HG03439 (cell line): ENCODE data around the gene ADARB2.
"Not testable (repeated sequence)": the region's sequence is repeated elsewhere in the genome, so short reads cannot be mapped to it uniquely, and the experiment has no call there.

Experiments used
- ATAC-seq: cut with Tn5 transposase; IDR thresholded peaks from one replicate; pipeline ENCODE4 v1.9.1; 2021; ENCODE audit warnings: mild to moderate bottlenecking, moderate library complexity; ENCODE audit not compliant: unreplicated experiment

Gene ADARB2

DNA sequence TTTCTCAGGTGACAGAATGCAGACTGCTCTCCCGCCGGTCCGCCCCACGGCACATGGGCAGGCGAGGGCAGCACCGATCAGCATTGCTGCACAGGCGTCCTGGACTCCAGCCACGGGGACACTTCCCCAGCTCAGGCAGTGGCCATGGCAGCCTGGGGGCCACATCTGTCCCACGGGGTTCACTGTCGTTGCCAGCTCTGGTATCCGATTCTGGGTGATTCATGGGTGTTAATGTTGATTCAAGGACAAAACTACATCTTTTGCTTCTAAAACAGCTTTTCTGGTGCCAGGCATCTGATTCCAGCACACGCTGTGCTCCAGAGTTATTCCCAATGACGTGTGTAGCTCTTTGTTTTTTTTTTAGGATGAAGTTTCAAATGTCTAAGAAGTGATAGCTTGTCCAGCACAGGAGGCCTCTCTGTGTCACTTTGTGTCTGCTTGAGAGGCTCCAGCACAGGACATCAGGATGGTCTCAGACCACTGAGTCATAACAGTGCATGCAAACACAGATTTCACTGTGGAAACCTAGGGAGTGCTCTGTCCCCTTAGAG, 463.1 kb downstream of the ADARB2 start:
- ATAC-seq = no peak

DNA sequence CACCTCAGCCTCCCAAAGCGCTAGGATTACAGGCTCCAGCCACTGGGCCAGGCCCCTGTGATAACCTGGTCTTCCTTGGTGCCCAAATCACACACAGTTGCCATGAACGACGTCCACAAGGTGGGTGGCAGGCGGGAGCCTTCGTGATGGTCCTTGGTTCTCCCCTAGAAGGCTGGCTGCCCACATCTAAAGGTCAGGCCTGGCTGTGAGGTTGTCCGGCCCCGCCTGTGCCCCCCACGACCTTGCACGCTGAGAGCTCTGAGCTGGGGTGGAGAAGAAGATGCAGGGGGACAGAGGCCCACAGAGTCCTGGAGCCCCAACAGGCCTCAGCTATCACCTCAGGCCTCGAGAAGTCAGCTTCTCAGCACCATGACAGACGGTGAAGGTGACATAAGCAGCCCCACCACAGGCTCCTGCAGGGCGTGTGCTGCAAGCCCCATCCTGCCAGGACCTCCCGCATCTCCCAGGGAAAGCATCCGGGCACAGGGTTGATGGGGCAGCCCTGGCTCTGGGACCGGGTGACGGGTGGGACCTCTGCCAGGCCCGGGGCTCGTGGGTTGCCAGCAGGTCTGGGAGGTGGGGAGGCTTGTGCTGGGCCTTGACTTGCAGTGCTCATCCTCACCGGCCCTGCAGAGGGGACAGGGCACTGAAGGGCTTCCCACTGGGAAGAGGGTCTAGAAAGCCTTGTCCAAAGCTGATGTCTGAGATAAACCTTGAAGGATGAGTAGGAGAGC, 463.8 kb downstream of the ADARB2 start:
- ATAC-seq = no peak

DNA sequence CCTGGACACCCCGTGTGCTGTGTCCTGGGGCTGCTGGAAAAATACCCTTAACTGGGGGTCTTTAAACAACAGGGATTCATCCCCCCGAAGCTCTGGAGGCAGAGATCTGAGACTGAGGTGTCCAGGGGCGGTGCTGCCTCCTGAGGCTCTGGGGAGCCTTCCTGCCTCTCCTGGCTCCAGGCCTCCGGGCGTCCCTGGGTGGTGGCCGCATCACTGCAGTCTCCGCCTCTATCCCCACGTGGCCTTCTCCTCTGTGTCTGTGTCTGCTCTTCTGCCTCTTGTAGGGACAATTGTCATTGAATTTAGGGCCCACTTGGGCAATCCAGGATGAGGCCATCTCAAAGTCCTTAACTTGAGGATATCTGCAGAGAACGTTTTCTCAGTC, 464.6 kb downstream of the ADARB2 start:
- no peak for ATAC-seq

DNA sequence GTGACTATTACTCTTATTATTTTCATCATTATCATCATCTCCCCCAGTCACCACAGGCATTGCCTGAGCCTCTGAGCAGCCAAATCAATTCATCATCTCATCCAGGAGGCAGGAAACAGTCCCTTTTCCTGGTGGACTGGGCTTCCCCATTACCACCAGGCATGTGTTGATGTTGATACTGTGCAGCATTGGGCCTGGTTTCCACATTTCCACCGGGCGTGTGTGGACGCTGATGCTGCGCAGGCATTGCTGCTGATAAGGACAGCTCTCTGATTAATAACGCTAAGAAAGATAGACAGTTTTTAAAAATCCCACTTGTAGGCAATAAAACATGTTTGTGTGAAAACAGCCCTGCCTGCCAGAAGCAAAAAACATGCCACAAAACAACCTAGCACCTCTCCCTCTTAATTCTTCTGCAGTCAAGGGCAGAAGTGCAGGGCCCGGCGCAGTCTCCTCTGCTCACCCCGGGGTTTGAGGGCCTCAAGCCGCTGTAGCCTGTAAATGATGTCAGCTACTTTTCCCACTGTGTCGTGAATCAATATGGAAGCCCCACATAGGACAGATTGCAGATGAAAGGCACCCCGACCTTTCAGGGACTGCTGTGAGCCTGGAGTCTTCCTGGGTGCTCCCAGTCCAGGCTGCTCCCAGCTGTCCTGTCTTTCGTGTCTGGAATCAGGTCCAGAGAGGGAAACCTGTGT, 465.1 kb downstream of the ADARB2 start:
- ATAC-seq = no peak

DNA sequence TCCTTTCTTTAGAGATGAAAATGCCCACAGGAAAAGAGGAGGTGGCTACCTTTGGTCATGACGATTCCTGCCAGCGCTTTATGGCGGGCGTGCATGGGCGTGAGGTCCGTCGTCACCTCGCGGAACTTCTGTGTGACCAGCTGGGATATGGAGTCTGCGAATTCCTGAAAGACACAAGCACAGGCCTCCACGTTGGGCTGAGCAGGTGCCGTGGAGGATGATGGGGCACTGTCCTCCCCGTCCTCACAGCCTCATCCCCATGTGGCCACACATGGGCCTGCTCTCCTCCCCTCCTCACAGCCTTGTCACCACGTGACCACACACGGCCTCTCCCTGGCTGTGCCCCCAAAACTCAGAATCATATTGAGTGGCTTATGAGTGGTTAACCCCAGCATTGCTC, 466.4 kb downstream of the ADARB2 start:
- ATAC-seq = no peak

DNA sequence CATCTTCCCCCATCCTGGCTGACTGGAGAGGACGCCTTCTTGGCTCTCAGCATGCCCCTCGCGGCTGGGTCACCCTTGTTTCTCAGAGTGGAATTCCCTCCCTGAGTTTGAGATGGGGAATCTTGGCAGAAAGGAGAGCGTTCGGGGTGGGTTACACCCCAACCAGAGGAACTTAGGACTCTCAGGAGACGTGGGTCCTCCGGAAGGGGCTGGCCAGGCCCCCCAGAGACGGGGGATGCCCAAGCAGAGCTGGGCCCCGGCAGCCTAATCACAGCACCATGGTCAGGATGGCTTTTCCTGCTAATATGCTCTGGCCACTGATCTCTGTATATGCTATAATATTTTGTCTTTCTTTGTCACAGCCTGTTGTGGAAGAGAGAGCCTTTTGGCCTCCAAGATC, 466.8 kb downstream of the ADARB2 start:
- no peak for ATAC-seq

DNA sequence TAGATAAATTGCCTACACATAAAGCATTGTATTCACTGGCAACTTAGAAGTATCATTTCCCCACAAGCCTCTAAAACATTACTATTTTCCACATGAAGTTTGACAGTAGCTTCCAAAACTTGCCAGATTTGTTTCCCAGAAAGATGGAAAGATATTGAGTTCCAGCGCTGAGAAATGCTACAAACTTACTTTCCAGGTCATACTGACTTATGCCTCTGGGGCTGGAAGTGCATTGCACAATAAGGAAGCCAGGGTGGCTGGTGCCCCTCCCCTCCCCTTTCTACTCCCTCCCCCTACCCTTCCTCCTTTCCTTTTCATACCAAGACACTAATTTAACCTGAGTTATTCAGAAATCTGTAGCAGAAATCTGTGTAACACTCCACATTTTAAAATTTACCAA, 468.5 kb downstream of the ADARB2 start:
- no peak for ATAC-seq

DNA sequence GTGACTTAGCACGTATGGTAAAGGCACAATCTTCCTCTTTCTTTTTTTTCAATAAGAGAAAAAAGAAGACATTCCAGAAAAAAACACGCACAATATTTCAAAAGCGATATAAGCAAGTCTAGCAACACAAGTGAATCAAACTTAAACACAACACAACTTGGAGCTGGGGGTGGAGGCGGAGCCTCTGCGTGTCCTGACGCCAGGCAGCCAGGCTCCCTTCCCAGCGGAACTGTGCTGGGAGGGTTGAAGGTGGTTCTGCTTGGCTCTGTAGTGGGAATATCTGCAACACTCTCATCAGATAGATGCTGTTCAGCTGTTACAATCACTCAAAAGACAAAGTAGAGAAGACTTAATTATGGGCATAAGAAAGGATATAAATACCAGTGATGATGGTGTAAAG, 469.8 kb downstream of the ADARB2 start:
- no peak for ATAC-seq

DNA sequence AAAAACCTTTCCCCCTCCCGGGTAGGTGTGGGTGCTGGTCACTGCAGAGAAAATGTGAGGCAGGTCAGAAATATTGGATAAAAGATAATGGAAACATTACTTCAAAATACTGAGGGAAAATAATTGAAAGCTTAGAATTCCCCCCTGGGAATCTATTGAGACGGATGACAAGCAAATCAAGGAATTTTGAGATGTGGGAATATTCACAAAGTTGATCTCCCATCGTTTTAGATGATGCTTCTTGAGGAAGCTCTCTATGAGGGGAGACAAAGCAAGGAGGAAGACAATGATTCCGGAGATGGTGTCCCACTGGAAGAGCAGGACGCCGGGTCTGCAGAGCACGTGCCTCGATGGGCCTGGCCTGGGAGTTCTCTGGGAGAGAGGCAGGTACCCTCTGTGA, 470.2 kb downstream of the ADARB2 start:
- ATAC-seq = no peak

DNA sequence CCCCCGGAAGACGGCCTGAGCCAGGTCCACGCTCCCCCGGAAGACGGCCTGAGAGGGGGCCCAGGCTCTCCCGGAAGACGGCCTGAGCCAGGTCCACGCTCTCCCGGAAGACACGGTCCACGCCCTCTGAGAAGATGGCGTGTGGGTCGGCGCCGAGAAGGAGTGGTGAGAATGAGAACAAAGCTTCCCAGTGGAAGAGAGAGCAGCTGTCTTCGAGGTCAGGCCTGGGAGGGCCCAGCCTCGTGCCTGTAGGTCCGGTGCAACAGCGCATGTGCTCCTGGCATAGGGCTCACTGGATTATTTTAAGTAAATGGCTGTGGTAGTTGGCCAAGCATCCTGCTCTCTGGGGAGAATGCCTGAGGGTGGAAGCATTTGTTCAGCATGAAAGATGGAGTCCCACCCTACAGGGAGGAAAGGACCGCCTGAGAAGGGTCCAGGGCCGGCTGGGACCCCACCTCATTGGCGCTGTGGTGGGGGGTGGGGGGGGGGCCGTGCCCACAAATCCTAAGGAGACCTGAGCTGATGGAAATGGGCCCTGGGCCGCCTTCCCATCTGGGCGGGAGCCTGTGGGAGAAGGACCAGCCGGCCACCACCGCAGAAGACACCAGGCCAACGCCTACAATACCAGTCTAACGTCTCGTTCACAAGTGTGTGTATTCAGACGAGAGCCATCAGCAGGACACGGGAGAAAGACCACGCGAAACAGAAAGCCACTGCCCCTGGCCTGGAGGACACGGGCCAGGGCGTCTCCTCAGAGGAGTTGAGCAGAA, 471.1 kb downstream of the ADARB2 start:
- ATAC-seq = no peak

DNA sequence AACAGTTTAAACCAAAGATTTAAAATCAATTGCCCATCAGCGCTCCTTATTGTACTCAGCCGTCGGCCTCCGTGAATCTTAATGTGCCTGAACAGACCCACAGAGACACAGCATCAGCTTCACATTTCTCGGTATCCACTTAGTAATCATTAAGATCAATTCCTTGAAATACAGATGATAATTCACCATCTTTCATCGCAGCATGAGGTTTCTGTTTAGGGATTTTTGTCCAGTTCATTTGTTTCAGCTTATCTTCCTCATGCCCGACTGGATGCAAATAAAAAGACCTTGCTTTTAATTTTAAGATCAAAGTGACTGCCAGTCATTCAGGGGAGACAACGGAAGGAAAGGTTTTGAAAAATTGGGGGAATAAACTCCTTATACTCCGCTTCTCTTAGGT, 473.3 kb downstream of the ADARB2 start:
- no peak for ATAC-seq

DNA sequence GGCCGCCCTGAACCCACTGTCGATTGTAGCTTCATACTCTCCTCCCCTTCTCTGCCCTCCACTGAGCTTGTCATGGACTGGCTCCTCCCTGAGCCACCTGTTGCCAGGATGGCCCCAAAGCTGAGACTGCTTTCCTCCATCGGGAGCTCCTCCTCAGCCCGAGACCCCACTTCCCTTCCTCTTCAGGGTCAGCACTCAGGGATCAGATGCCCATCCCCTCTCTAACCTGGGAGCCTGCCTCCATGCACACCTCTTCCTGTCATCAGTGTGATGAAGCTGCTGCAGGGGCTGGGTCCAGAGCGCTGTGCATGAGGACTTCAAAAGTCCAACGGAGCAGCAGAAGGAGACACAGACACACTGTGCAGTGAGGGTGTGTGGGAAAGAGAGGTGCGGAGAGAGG, 480.1 kb downstream of the ADARB2 start:
- no peak for ATAC-seq

DNA sequence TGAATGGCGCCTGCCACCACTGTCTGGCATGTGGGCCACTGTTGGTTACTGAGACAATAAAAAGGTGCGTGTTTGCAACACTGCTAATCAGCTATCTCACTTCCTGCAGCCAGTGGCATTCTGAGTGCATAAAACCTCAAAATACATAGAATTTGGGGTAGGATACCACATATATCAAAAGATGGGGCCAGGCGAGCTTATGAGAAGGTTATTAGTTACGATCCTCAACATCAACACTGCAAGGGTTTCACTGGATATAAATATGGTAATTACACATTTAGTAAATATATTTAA, 480.9 kb downstream of the ADARB2 start:
- no peak for ATAC-seq

DNA sequence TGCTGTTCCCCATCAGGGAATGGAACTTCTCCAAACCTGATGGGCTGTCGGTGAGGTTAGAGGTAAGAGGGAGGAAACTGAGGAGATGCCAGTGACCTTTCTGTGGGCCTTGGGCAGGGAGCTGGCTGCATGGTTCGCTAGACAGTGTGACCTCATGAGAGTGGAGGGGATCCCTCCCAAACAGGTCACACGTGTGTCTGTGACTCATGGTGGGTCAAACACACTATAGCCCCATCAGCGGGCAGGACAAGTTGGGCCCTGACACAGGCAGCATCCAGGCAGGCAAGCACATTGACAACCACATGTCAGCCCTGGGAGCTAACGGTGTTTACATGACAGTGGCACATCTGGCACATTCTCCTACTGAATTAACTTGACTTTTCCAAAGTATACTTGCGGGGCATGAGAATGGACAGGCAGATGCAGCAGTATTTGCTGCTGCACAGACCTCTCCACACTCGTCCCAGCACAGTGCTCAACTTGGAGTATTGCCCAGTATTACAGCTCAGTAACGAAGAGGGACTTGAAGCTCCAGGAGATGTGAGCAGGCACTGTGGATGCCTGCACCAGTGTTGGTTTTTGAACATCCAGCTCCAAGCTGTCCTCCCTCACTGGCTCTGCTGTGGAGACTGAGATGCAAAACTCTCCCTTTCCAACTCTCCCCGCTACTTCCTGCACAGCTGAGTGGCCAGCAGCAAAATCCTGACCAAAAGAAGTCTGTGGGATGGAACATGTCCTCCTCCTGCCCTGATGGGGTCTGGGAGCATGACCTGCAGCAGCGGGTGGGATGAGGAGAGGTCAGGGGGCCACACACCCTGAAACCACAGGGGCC, 481.5 kb downstream of the ADARB2 start:
- ATAC-seq = no peak

DNA sequence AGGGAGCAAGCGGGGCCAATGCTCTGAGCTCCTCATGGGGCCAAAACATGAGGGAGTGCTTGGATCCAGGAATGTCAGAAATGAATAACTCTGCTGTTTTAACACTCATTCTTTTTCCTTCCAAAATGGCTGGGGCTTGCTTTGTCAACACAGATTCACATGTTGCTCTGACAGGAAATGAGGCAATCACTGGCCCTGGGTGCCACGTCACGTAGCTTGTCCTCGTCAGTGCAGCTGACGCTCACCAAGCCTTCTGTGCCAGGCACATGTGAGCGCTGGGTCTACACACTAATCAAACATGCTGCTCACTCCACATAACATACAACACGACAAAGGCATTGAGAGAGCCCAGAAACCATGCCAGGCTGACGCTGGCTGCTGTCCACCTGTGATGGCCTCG, 482.2 kb downstream of the ADARB2 start:
- ATAC-seq = no peak

DNA sequence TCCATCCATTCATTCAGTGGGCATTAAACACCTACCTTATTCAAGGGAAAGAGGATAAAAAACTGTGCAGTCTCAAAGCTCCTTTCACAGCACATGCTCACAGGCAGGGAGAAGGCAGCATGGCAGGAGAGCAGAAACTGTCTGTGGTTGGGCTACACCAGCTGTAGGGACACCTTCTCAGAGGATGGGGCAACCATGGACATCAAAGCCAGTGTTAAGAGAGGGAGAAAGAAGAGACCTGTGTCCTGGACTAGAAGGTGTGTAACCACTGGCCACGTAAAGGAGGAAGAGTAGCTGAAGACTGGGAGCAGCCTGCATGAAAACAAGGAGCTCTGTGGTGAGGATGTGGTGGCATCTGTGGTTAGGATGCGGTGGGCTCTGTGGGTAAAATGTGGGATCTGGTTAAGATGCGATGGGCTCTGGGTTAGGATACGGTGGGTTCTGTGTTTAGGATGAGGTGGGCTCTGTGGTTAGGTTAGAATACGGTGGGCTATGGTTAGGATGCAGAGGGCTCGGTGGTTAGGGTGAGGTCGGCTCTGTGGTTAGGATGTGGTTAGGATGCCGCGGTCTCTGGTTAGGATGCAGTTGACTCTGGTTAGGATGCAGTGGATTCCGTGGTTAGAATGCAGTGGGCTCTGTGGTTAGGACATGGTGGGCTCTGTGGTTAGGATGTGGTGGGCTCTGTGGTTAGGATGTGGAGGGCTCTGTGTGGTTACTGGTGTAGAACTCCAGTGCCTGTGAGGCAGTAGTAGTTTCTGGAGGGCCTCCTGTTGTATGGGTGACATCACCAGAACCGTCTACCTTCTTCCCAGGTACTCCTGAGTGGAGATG, 483.6 kb downstream of the ADARB2 start:
- no peak for ATAC-seq

DNA sequence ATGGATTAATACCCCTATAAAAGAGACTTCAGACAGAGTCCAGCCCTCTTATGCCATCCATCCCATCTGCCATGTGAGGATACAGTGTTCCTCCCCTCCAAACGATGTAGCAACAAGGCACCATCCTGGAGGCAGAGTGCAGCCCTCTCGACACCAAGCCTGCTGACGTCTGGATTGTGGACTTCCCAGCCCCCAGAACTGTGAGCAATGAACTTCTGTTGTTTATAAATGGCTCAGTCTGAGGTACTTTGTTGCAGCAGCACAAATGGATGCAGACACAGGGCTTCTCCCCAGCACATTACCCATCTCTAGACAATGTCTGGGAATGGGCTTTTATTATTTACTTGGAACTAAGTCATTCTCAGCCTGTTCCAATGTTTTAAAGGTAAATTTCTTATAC, 485.6 kb downstream of the ADARB2 start:
- no peak for ATAC-seq

DNA sequence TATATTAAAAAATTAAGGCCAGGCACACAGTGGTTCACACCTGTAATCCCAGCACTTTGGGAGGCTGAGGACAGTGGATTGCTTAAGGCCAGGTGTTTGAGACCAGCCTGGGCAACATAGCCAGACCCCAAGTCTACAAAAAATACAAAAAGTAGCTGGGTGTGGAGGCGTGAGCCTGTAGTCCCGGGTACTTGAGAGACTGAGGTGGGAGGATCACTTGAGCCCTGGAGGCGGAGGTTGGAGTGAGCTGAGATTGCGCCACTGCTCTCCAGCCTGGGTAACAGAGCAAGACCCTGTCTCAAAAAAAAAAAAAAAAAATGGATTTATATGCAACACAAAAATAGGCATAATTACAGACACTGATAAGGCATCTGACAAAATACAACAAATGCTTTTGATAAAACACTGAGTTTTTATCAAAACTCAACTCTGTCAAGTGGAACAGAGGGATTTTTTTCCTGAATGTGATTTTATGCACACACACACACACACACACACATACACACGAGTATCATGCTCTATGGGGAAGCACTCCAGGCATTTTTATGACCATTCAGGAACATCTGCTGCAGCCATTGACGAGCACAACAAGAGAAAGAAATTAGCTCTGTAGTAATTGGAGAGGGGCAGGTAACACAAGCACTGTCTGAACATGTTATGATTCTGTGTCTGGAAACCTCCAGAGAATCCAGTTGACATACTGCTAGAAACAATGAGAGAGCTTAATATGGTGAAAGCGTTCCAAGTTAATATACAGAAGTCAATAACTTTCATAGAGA, 488.0 kb downstream of the ADARB2 start:
- ATAC-seq = no peak

DNA sequence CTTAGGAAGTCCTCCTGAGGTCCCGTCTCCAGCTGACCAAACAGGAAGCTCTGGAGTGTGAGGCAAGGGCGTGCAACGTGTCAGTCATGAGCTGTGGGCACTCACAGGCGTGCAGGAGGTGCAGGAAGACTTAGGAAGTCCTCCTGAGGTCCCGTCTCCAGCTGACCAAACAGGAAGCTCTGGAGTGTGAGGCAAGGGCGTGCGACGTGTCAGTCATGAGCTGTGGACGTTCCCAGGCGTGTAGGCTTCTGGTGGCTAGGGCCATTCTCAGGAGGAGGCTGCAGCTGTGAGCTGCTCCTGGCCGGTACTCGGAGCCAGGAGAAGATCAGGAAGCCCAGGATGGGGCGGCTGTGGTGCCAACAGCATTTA, 489.1 kb downstream of the ADARB2 start:
- not testable (repeated sequence) for ATAC-seq
